IMR-90 (cell line): ENCODE data around the gene LCNL1. TPM values are rescaled to one million over a fixed set of nuclear protein-coding genes. Genes with fewer than 3 reads are reported as not detected.

Source experiments
- ATAC-seq: fragments of 200-7000 bp; cut with Tn5 transposase; 2 replicates; pipeline ENCODE4 v1.9.1; 2020; ENCODE audit warnings: low read depth, mild to moderate bottlenecking, moderate library complexity
- BruUV-seq: library from RNA; stranded (reverse); fragments of 400-500 nt; replicated peaks from 2 replicates; lab custom pipeline; 2021; lab: Mats Ljungman, UMichigan
- CTCF ChIA-PET: fragments of 300-600 bp; formaldehyde crosslinking; extraction: SDS; loops from one replicate; lab custom pipeline; 2021; ENCODE audit warnings: antibody characterized with exemption; lab: Yijun Ruan, JAX
- POLR2A ChIA-PET: fragments of 300-600 bp; sonication (Branson Sonifier 250); formaldehyde crosslinking; loops from one replicate; lab custom pipeline; 2022; ENCODE audit warnings: antibody characterized with exemption; ENCODE audit not compliant: unreplicated experiment; lab: Charles Lee
- DNase-seq: peaks from one replicate; pipeline ENCODE4 v3.0.0; 2013
- H2AFZ ChIP-seq: replicated peaks from 2 replicates; pipeline ENCODE3; 2013; ENCODE audit warnings: low read length, mild to moderate bottlenecking; ENCODE audit not compliant: poor library complexity
- H2AK5ac ChIP-seq: 2 replicates; pipeline ENCODE4 v1.6.1; 2013; ENCODE audit warnings: low read depth, low read length, inconsistent platforms
- H2AK9ac ChIP-seq: replicated peaks from 2 replicates; pipeline ENCODE3; 2013; ENCODE audit warnings: mild to moderate bottlenecking, low read depth, low read length, moderate library complexity; ENCODE audit not compliant: poor library complexity
- H2BK120ac ChIP-seq: 2 replicates; pipeline ENCODE4 v1.6.1; 2013; ENCODE audit warnings: low read depth, low read length, inconsistent platforms
- H2BK15ac ChIP-seq: 3 replicates; pipeline ENCODE4 v1.6.1; 2013; ENCODE audit warnings: low read depth, low read length, inconsistent platforms
- H2BK20ac ChIP-seq: 2 replicates; pipeline ENCODE4 v1.6.1; 2013; ENCODE audit warnings: low read depth, mild to moderate bottlenecking, inconsistent platforms, low read length, moderate library complexity
- H2BK5ac ChIP-seq: 2 replicates; pipeline ENCODE4 v1.6.1; 2013; ENCODE audit warnings: mild to moderate bottlenecking, low read depth, low read length, inconsistent platforms; ENCODE audit not compliant: poor library complexity, severe bottlenecking
- H3K14ac ChIP-seq: replicated peaks from 2 replicates; pipeline ENCODE4 v1.6.1; 2013; ENCODE audit warnings: low read depth, low read length, inconsistent platforms
- H3K18ac ChIP-seq: 2 replicates; pipeline ENCODE4 v1.6.1; 2013; ENCODE audit warnings: low read depth, low read length, control low read depth
- H3K23ac ChIP-seq: 2 replicates; pipeline ENCODE4 v1.6.1; 2013; ENCODE audit warnings: low read depth, low read length, inconsistent platforms
- H3K27ac ChIP-seq: 2 replicates; pipeline ENCODE4 v1.5.1; 2013; ENCODE audit warnings: mild to moderate bottlenecking, control low read depth, low read length; ENCODE audit not compliant: insufficient read depth
- H3K27me3 ChIP-seq: 2 replicates; pipeline ENCODE4 v1.6.1; 2013; ENCODE audit warnings: low read length; ENCODE audit not compliant: control insufficient read depth, insufficient read depth
- H3K36me3 ChIP-seq: 2 replicates; pipeline ENCODE4 v1.6.1; 2013; ENCODE audit warnings: low read length, mixed read lengths; ENCODE audit not compliant: control insufficient read depth, insufficient read depth
- H3K4ac ChIP-seq: 2 replicates; pipeline ENCODE4 v1.6.1; 2013; ENCODE audit warnings: low read depth, low read length, inconsistent platforms
- H3K4me1 ChIP-seq: 2 replicates; pipeline ENCODE4 v1.6.1; 2013; ENCODE audit warnings: low read length, mixed read lengths; ENCODE audit not compliant: control insufficient read depth, insufficient read depth
- H3K4me2 ChIP-seq: 2 replicates; pipeline ENCODE4 v1.6.1; 2013; ENCODE audit warnings: low read depth, mild to moderate bottlenecking, control low read depth, low read length, moderate library complexity
- H3K4me3 ChIP-seq: 2 replicates; pipeline ENCODE4 v1.5.1; 2013; ENCODE audit warnings: low read depth, mild to moderate bottlenecking, control low read depth, low read length, moderate library complexity; ENCODE audit not compliant: insufficient read depth
- H3K56ac ChIP-seq: 2 replicates; pipeline ENCODE4 v1.6.1; 2013; ENCODE audit warnings: low read length, inconsistent platforms; ENCODE audit not compliant: insufficient read depth; ENCODE audit errors: extremely low read depth
- H3K79me1 ChIP-seq, 2 experiments: 2 replicates each; pipeline ENCODE4 v1.6.1; 2013; ENCODE audit warnings: low read length in 2 of 2, inconsistent platforms in 1 of 2, low read depth in 1 of 2
- H3K9ac ChIP-seq: 2 replicates; pipeline ENCODE4 v1.6.1; 2013; ENCODE audit warnings: low read depth, low read length, control low read depth
- H3K9me1 ChIP-seq: 2 replicates; pipeline ENCODE4 v1.6.1; 2013; ENCODE audit warnings: low read length, inconsistent platforms; ENCODE audit not compliant: insufficient read depth
- H3K9me3 ChIP-seq: 2 replicates; pipeline ENCODE4 v1.6.1; 2013; ENCODE audit warnings: low read length; ENCODE audit not compliant: control insufficient read depth, insufficient read depth
- H4K20me1 ChIP-seq: 2 replicates; pipeline ENCODE4 v1.6.1; 2013; ENCODE audit warnings: low read length, inconsistent platforms; ENCODE audit not compliant: insufficient read depth
- H4K5ac ChIP-seq: 2 replicates; pipeline ENCODE4 v1.6.1; 2013; ENCODE audit warnings: mild to moderate bottlenecking, low read depth, low read length, control low read depth
- H4K8ac ChIP-seq, 2 experiments: 2 replicates each; pipeline ENCODE4 v1.6.1; 2013; ENCODE audit warnings: low read depth in 2 of 2, low read length in 2 of 2, control low read depth in 1 of 2, inconsistent platforms in 1 of 2
- H4K91ac ChIP-seq: 2 replicates; pipeline ENCODE4 v1.6.1; 2013; ENCODE audit warnings: low read depth, low read length, inconsistent platforms; ENCODE audit not compliant: insufficient read depth
- BHLHE40 ChIP-seq: fragments of 150-350 bp; IDR thresholded peaks from 2 replicates; pipeline ENCODE4 v1.6.1; 2016; ENCODE audit warnings: mild to moderate bottlenecking, low read depth, low read length
- CEBPB ChIP-seq: IDR thresholded peaks from 2 replicates; pipeline ENCODE4 v1.6.1; 2012; ENCODE audit warnings: low read depth, low read length, improper control_type of control experiment
- CHD1 ChIP-seq: IDR thresholded peaks from 2 replicates; pipeline ENCODE4 v1.6.1; 2012; ENCODE audit warnings: low read depth, low read length, improper control_type of control experiment
- CTCF ChIP-seq: conservative IDR thresholded peaks from 2 replicates; pipeline ENCODE4 v1.5.1; 2012; ENCODE audit warnings: mild to moderate bottlenecking, low read depth, low read length, improper control_type of control experiment
- ELK1 ChIP-seq: fragments of 150-350 bp; IDR thresholded peaks from 2 replicates; pipeline ENCODE4 v1.6.1; 2016; ENCODE audit warnings: low read depth, mild to moderate bottlenecking, low read length, moderate library complexity, borderline replicate concordance
- FOS ChIP-seq: fragments of 150-350 bp; IDR thresholded peaks from 2 replicates; pipeline ENCODE4 v1.6.1; 2016; ENCODE audit warnings: low read depth, low read length
- MAFK ChIP-seq: IDR thresholded peaks from 2 replicates; pipeline ENCODE4 v1.6.1; 2012; ENCODE audit warnings: low read depth, low read length, improper control_type of control experiment
- MAZ ChIP-seq: IDR thresholded peaks from 2 replicates; pipeline ENCODE4 v1.6.1; 2012; ENCODE audit warnings: low read depth, mild to moderate bottlenecking, low read length, improper control_type of control experiment, moderate library complexity, borderline replicate concordance
- MXI1 ChIP-seq: IDR thresholded peaks from 2 replicates; pipeline ENCODE4 v1.6.1; 2012; ENCODE audit warnings: low read depth, mild to moderate bottlenecking, low read length, moderate library complexity, borderline replicate concordance
- NFE2L2 ChIP-seq: fragments of 150-350 bp; IDR thresholded peaks from 2 replicates; pipeline ENCODE4 v1.6.1; 2016; ENCODE audit warnings: low read depth, mild to moderate bottlenecking, low read length
- POLR2A ChIP-seq: IDR thresholded peaks from 2 replicates; pipeline ENCODE4 v1.6.1; 2012; ENCODE audit warnings: mild to moderate bottlenecking, low read depth, low read length
- RCOR1 ChIP-seq: IDR thresholded peaks from 2 replicates; pipeline ENCODE4 v1.6.1; 2012; ENCODE audit warnings: mild to moderate bottlenecking, low read length, improper control_type of control experiment; ENCODE audit not compliant: insufficient replicate concordance
- RFX5 ChIP-seq: IDR thresholded peaks from 2 replicates; pipeline ENCODE4 v1.8.0; 2012; ENCODE audit warnings: low read depth, mild to moderate bottlenecking, low read length, moderate library complexity
- SMC3 ChIP-seq: fragments of 150-350 bp; IDR thresholded peaks from 2 replicates; pipeline ENCODE4 v1.6.1; 2016; ENCODE audit warnings: low read depth, mild to moderate bottlenecking, antibody characterized with exemption, low read length, moderate library complexity
- USF2 ChIP-seq: fragments of 150-350 bp; IDR thresholded peaks from 2 replicates; pipeline ENCODE4 v1.6.1; 2017; ENCODE audit warnings: mild to moderate bottlenecking, antibody characterized with exemption, low read length, low read depth
- WGBS, 2 experiments: methylation state at CpG; one replicate each; pipeline versions ENCODE4 v1.1.5 to v1.1.7; 2013; ENCODE audit warnings: missing lambda C conversion rate in 2 of 2; ENCODE audit not compliant: insufficient read length in 1 of 2; ENCODE audit errors: extremely low coverage in 2 of 2; 5-methylcytosine and 5-hydroxymethylcytosine counted together
- dilution Hi-C: fragments of 300-500 bp; cut with HindIII; formaldehyde crosslinking; loops from one replicate; pipeline ENCODE4 v1.14.3; 2018; ENCODE audit warnings: low sequenced_read_pairs; ENCODE audit not compliant: unreplicated experiment
- in situ Hi-C: fragments of 300-500 bp; cut with MboI; formaldehyde crosslinking; loops from 3 replicates; pipeline ENCODE4 v1.14.3; 2019; ENCODE audit warnings: low sequenced_read_pairs, inconsistent platforms, mixed read lengths
- intact Hi-C: fragments of 100-400 bp; cut with micrococcal nuclease; formaldehyde crosslinking; loops from 2 replicates; pipeline ENCODE4 v1.10.0; 2022
- polyA plus RNA-seq, 3 experiments: library from polyadenylated mRNA; depleted of rRNA; stranded (reverse); fragments of >200 nt; gene quantifications; 2 replicates each; pipeline ENCODE4 v1.2.3, GENCODE V29; 2012; ENCODE audit warnings: low replicate concordance in 1 of 3
- total RNA-seq: library from RNA; depleted of rRNA; stranded (reverse); fragments of >200 nt; gene quantifications from 2 replicates; pipeline ENCODE4 v1.2.3, GENCODE V29; 2012

LCNL1 gene
- total and polyA plus RNA-seq, 2 of the 4 experiments (the other 2 are of a cell fraction), result 0.15 TPM; not detected in 1

- Histone ChIP-seq H2BK120ac (no peak overlapping the region), H3K4ac (no peak overlapping the region), H2AK9ac (no peak overlapping the region), H3K18ac (no peak overlapping the region), H4K5ac (no peak overlapping the region), H3K4me3 (no peak overlapping the region), H3K56ac (no peak overlapping the region), H2BK5ac (no peak overlapping the region), H3K14ac (no peak overlapping the region), H3K79me1 (no peaks in the 10 kb centered on the region), H3K9me3 (no peaks in the 10 kb centered on the region), H3K27me3 (peaks cover 21% of the 10 kb centered on the region), H3K9me1 (peaks cover 2% of the 10 kb centered on the region; the same call in 1 of the 2 replicates), H4K91ac (no peak overlapping the region), H2AFZ (no peak overlapping the region), H2BK20ac (no peak overlapping the region), H3K23ac (no peak overlapping the region), H2BK15ac (no peak overlapping the region), H4K20me1 (no peaks in the 10 kb centered on the region), H2AK5ac (no peak overlapping the region), H3K27ac (no peak overlapping the region), H3K4me2 (no peak overlapping the region), H3K9ac (no peak overlapping the region), H3K4me1 (no peaks in the 10 kb centered on the region), H3K36me3 (no peaks in the 10 kb centered on the region), H4K8ac (no peak overlapping the region)
- DNase-seq (no peak), ATAC-seq (no peak)
- intact Hi-C loops (no loop called here), dilution Hi-C loops (no loop called here), in situ Hi-C loops (no loop called here)
- 73% methylated on average over 15 of the region's 22 CpGs; no CpG with 5 or more reads in 1 of the 2 experiments for WGBS, 2 experiments
- CTCF ChIA-PET, result interaction anchor here (1.0 kb wide), 1 partner anchor 12 kb away, joined by 3 read pairs; no protein-coding TSS in a partner anchor
- TF ChIP-seq BHLHE40 (no peak), CHD1 (no peak), RCOR1 (no peak), POLR2A (no peak), NFE2L2 (no peak), CEBPB (no peak), MAZ (no peak), USF2 (no peak), MAFK (no peak), FOS (no peak), MXI1 (no peak), SMC3 (no peak), CTCF (no peak), RFX5 (no peak), ELK1 (no peak)
- POLR2A ChIA-PET, result no interaction called here
- no TSS peak for BruUV-seq
These were observed 18.6 kb upstream of the LCNL1 start for GRCh38 chr9:136964171-136964689.
